ENCODE measurements around the gene HNRNPH2.

HNRNPH2 gene, protein sequence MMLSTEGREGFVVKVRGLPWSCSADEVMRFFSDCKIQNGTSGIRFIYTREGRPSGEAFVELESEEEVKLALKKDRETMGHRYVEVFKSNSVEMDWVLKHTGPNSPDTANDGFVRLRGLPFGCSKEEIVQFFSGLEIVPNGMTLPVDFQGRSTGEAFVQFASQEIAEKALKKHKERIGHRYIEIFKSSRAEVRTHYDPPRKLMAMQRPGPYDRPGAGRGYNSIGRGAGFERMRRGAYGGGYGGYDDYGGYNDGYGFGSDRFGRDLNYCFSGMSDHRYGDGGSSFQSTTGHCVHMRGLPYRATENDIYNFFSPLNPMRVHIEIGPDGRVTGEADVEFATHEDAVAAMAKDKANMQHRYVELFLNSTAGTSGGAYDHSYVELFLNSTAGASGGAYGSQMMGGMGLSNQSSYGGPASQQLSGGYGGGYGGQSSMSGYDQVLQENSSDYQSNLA

DNA sequence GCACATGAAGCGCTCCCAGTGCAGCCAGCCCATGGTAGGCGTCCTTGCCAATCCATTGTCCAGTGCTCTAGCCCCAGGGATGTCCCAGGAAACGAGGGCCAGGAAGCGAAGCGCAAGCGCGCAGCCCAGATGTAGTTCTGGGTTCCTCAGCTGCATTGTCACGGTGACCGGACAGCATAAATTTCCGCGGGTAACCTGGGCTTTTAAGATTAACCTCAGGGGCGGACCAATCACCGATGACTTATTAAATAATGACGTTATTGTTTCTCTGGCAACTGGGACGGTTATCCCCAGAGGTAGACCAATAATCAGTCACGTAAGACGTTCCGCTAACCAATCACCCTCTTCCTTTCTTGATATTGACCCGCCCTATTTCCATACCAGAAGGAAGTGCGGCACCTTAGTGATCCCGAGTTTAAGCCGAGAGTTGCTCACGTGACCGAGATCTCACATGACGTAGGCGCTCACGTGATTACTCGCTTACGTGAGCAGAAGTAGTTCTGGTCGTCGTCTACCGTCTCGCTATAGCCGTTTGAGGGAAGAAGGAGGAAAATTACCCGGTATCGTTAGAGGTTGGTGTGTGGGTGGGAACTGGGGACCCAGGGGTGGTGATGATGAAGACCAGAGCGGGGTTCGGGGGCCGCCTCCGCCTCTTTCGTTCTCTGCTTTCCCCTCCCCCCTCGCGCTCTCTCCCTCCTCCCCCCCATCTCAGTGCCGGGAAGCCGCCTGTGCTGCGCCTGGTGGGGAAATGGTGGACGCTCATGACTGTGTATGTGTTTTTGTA lies at the start of gene HNRNPH2, which contains the start of gene GLA:
HNRNPH2 (plus strand) TSS at position 475 of the 784 bp plus-strand sequence. CDS start 3,767 bp downstream, outside the sequence.
GLA (minus strand) TSS at position 178 of the 784 bp plus-strand sequence; CDS start at position 156, 22 bp downstream.
- H3K9ac ChIP-seq (ENCODE audit: low read length): peak within 1 kb of the TSS; percentile 93
- H3K4me3 ChIP-seq (ENCODE audit: low read depth, low read length): peak within 1 kb of the TSS; percentile 86
- peaks cover 18% of the 10 kb centered on the region for H3K36me3 ChIP-seq (ENCODE audit: control insufficient read depth, insufficient read depth, low read length)
- peak within 1 kb of the TSS; percentile 91 for H3K27ac ChIP-seq (ENCODE audit: low read depth, low read length)
- no peaks in the 10 kb centered on the region for H3K27me3 ChIP-seq (ENCODE audit: control insufficient read depth, insufficient read depth, low read length)
- H3K4me1 ChIP-seq (ENCODE audit: control insufficient read depth, insufficient read depth, low read length): no peaks in the 10 kb centered on the region; the same call in 1 of the 2 replicates
- H3K9me3 ChIP-seq (ENCODE audit: control insufficient read depth, insufficient read depth, low read depth, low read length): no peaks in the 10 kb centered on the region

DNA sequence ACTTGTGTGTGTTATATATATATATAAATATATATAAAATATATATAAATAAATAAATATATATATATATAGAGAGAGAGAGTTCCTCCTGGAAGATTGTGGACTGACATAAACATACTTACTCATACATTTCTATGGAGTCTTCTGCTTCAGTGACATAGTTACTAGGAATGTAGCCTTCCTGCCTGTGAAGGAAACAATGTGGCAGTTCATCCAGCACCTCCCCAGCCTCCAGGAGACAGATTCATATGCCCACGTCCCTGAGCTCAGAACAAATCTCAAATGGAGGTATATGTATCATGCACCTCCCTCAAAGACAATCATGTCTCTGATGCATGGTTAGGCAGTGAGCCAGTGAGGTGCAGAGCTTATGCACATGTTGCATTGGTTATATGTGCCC lies 48.1 kb upstream of the HNRNPH2 start:
- no peaks in the 10 kb centered on the region for H3K9me3 ChIP-seq (ENCODE audit: control insufficient read depth, insufficient read depth, low read depth, low read length)
- H3K4me1 ChIP-seq (ENCODE audit: control insufficient read depth, insufficient read depth, low read length): no peaks in the 10 kb centered on the region
- no peaks in the 10 kb centered on the region for H3K36me3 ChIP-seq (ENCODE audit: control insufficient read depth, insufficient read depth, low read length)
- H3K9ac ChIP-seq (ENCODE audit: low read length): no peak overlapping the region
- no peaks in the 10 kb centered on the region for H3K27me3 ChIP-seq (ENCODE audit: control insufficient read depth, insufficient read depth, low read length)
- no peak overlapping the region for H3K4me3 ChIP-seq (ENCODE audit: low read depth, low read length)
- H3K27ac ChIP-seq (ENCODE audit: low read depth, low read length): no peak overlapping the region

DNA sequence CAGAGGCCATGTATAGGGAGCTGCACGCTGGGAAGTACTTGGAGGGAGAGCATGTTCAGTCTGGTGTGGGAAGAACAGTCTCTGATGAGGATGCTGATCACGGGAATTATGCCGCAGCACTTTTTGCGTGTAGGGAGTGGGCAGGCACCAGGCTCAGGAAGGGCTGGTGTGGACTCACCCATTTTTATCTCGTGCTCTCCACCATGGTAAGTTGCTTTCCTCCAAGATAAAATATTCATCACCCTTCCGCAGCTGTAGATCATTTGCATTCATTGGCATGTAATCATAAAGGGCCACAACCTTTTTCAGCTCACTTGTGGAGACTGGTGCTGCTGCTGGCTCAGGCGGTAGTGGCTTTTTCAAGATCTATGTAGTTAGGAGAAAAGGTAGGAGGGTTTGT lies 47.6 kb upstream of the HNRNPH2 start:
- no peak overlapping the region for H3K4me3 ChIP-seq (ENCODE audit: low read depth, low read length)
- H3K4me1 ChIP-seq (ENCODE audit: control insufficient read depth, insufficient read depth, low read length): no peaks in the 10 kb centered on the region
- no peak overlapping the region for H3K9ac ChIP-seq (ENCODE audit: low read length)
- no peaks in the 10 kb centered on the region for H3K9me3 ChIP-seq (ENCODE audit: control insufficient read depth, insufficient read depth, low read depth, low read length)
- H3K27ac ChIP-seq (ENCODE audit: low read depth, low read length): no peak overlapping the region
- no peaks in the 10 kb centered on the region for H3K36me3 ChIP-seq (ENCODE audit: control insufficient read depth, insufficient read depth, low read length)
- no peaks in the 10 kb centered on the region for H3K27me3 ChIP-seq (ENCODE audit: control insufficient read depth, insufficient read depth, low read length)

DNA sequence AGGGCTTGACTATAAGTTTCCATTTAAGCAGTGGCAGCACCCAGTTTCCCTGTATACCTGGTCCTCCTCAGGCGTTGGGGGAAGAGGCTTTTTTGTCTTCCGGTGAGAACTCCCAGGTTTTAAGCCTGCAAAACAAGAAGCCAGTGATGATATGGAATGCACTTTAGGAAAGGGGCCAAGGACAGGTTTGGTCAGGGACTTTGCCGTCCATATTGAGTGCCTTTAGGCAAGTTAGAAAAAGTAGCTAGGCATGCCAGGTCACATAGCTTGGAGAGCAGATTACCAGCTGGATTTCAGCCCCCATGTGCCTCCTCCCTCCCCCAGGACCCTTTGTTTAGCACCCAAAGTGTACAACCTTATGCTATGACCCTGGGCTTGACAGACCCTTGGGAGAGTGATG lies 45.9 kb upstream of the HNRNPH2 start:
- Histone ChIP-seq H3K9ac (ENCODE audit: low read length) (no peak overlapping the region), H3K4me3 (ENCODE audit: low read depth, low read length) (no peak overlapping the region), H3K36me3 (ENCODE audit: control insufficient read depth, insufficient read depth, low read length) (no peaks in the 10 kb centered on the region), H3K9me3 (ENCODE audit: control insufficient read depth, insufficient read depth, low read depth, low read length) (no peaks in the 10 kb centered on the region), H3K27ac (ENCODE audit: low read depth, low read length) (no peak overlapping the region), H3K27me3 (ENCODE audit: control insufficient read depth, insufficient read depth, low read length) (no peaks in the 10 kb centered on the region), H3K4me1 (ENCODE audit: control insufficient read depth, insufficient read depth, low read length) (no peaks in the 10 kb centered on the region)

DNA sequence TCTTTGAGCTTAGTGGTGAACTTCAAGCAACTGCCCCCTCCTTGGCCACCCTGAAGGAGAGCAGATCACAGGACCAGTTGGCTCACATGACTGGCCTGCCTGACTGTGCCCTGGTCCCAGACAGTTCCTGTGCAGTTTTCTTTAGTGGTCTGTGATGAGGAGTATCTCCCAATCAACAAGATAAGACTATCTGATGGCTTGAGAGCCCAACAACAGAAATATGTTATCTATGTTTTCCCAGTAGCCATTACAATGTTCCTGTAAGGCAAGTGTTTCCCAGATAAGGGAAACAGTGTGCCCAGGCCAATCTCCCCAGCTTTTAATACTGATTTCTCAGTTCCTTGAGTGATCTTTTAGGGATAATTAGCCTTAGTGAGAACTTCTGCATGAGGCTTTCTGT lies 45.3 kb upstream of the HNRNPH2 start:
- Histone ChIP-seq H3K9me3 (ENCODE audit: control insufficient read depth, insufficient read depth, low read depth, low read length) (no peaks in the 10 kb centered on the region), H3K4me1 (ENCODE audit: control insufficient read depth, insufficient read depth, low read length) (no peaks in the 10 kb centered on the region), H3K27ac (ENCODE audit: low read depth, low read length) (no peak overlapping the region), H3K9ac (ENCODE audit: low read length) (no peak overlapping the region), H3K4me3 (ENCODE audit: low read depth, low read length) (no peak overlapping the region), H3K36me3 (ENCODE audit: control insufficient read depth, insufficient read depth, low read length) (no peaks in the 10 kb centered on the region), H3K27me3 (ENCODE audit: control insufficient read depth, insufficient read depth, low read length) (no peaks in the 10 kb centered on the region)

DNA sequence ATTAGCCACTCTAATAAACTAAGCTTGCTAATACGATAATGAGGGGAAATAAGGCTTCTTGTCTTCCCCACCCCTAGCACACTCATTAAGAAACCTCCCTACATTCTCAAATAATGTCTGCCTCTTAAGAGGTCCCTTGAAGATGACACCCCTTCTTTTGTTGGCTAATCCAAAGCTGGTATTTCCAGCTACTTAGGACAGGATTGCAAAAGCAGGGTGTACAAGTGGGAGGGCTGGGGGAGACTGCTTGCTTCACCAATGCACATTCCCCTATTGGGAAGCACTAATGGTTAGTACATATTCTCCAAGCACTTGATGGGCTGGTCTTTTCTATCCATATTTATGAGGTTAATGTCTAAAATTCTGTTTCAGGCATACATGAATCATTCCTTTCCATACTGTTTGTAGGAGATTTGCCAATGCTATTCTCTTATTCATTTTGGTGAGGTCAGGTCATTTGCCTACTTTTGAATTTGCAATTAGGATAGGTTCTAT lies 42.7 kb upstream of the HNRNPH2 start:
- H3K27me3 ChIP-seq (ENCODE audit: control insufficient read depth, insufficient read depth, low read length): no peaks in the 10 kb centered on the region; the same call in 1 of the 2 replicates
- H3K4me3 ChIP-seq (ENCODE audit: low read depth, low read length): no peak overlapping the region
- H3K4me1 ChIP-seq (ENCODE audit: control insufficient read depth, insufficient read depth, low read length): no peaks in the 10 kb centered on the region
- no peak overlapping the region for H3K27ac ChIP-seq (ENCODE audit: low read depth, low read length)
- no peak overlapping the region for H3K9ac ChIP-seq (ENCODE audit: low read length)
- no peaks in the 10 kb centered on the region for H3K36me3 ChIP-seq (ENCODE audit: control insufficient read depth, insufficient read depth, low read length)
- H3K9me3 ChIP-seq (ENCODE audit: control insufficient read depth, insufficient read depth, low read depth, low read length): no peaks in the 10 kb centered on the region

DNA sequence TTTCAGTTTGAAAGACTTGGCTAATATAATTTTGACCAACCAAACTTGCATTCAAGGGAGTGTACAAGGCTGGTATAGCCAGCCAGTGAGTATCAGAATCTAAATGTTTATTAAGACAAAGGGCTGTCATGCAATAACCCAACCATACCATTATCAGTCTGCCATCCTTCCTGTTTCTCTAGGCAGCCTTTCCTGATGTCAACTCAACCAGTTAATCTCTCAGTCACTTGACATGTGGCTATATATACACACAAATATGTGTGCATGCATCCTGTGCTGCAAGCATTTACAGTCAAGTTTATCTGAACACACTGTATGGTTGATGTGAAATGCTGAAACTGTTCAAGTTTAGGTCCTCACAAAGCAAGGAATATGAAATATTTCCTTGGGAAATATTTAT lies 39.2 kb upstream of the HNRNPH2 start:
- Histone ChIP-seq H3K9me3 (ENCODE audit: control insufficient read depth, insufficient read depth, low read depth, low read length) (no peaks in the 10 kb centered on the region), H3K4me1 (ENCODE audit: control insufficient read depth, insufficient read depth, low read length) (no peaks in the 10 kb centered on the region), H3K4me3 (ENCODE audit: low read depth, low read length) (no peak overlapping the region), H3K9ac (ENCODE audit: low read length) (no peak overlapping the region), H3K27me3 (ENCODE audit: control insufficient read depth, insufficient read depth, low read length) (no peaks in the 10 kb centered on the region; the same call in 1 of the 2 replicates), H3K27ac (ENCODE audit: low read depth, low read length) (no peak overlapping the region), H3K36me3 (ENCODE audit: control insufficient read depth, insufficient read depth, low read length) (no peaks in the 10 kb centered on the region)

DNA sequence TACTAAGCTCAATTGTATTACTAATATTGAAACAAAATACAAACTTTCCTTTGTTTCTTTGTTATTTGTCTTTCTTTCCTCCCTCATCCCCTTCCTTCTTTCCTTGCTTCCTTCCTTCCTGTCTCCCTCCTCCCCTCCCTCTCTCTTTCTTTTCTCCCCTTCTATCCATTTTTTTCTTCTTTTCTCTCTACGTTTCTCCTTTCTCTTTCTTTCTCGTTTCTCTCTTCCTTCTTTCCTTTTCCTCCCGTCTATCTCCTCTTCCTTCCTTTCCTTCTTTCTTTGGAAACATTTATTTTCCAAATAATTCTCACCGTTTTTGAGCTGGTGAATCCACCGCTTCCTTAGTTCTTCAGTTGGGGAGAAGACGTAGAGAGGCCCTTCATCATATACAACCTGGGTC lies 38.3 kb upstream of the HNRNPH2 start:
- H3K4me3 ChIP-seq (ENCODE audit: low read depth, low read length): no peak overlapping the region
- no peaks in the 10 kb centered on the region for H3K36me3 ChIP-seq (ENCODE audit: control insufficient read depth, insufficient read depth, low read length)
- H3K27ac ChIP-seq (ENCODE audit: low read depth, low read length): no peak overlapping the region
- no peak overlapping the region for H3K9ac ChIP-seq (ENCODE audit: low read length)
- H3K27me3 ChIP-seq (ENCODE audit: control insufficient read depth, insufficient read depth, low read length): no peaks in the 10 kb centered on the region; the same call in 1 of the 2 replicates
- no peaks in the 10 kb centered on the region for H3K9me3 ChIP-seq (ENCODE audit: control insufficient read depth, insufficient read depth, low read depth, low read length)
- H3K4me1 ChIP-seq (ENCODE audit: control insufficient read depth, insufficient read depth, low read length): no peaks in the 10 kb centered on the region

DNA sequence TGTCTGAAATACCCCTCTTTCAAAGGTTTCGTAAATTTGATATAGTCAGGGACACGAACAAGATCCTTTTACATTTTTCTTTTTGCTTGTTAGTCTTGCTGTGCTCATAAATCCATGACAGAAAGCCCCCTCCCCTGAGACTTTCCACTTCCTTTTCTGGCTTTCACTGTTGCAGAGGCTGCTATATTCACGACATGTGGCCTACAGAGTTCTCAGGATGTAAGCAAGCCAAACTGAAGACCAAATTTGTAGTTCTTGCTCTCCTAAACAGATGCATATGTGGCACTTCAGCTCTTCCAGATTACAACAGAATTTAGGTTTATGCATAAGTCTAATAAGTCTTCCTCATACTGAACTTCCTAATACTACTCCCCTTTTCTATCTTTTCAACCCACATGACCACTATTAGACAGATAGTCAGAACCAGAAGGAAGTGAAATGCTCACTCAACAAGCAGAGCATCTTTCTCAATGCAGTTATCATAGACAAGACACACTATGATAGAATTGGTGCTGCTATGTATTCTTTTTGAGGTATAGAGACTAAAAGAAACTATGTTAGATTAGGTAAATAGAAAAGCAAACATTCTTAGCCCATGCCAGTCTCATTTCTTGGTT lies 37.0 kb upstream of the HNRNPH2 start:
- H3K9ac ChIP-seq (ENCODE audit: low read length): no peak overlapping the region

DNA sequence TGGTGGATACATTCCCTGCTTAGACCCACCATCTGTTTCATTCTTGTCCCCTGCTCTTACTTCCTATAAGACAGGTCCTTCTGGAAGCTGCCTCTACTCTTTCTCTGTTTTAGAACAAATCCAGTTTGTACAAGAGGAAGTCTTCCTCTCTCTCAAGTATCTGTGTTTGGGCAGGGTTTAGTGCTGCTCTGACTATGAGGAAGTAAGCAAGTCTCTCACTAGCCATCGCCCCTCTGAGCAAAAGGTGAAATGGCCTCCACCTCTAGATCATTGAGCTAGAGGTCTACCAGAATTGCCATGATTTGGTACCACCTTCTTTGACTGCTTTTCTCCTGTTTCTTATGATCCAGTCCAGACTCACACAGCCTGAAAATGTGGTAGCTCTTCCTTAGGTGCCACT lies 30.5 kb upstream of the HNRNPH2 start:
- H3K9me3 ChIP-seq (ENCODE audit: control insufficient read depth, insufficient read depth, low read depth, low read length): no peaks in the 10 kb centered on the region
- H3K27me3 ChIP-seq (ENCODE audit: control insufficient read depth, insufficient read depth, low read length): 0 out of 2 replicates have a peak, but pooled peaks cover 4% of the 10 kb centered on the region
- H3K9ac ChIP-seq (ENCODE audit: low read length): no peak overlapping the region
- no peak overlapping the region for H3K4me3 ChIP-seq (ENCODE audit: low read depth, low read length)
- H3K27ac ChIP-seq (ENCODE audit: low read depth, low read length): no peak overlapping the region
- H3K36me3 ChIP-seq (ENCODE audit: control insufficient read depth, insufficient read depth, low read length): no peaks in the 10 kb centered on the region
- H3K4me1 ChIP-seq (ENCODE audit: control insufficient read depth, insufficient read depth, low read length): no peaks in the 10 kb centered on the region

More for the DNA sequence above, 37.0 kb upstream of the HNRNPH2 start:
- H3K9me3 ChIP-seq (ENCODE audit: control insufficient read depth, insufficient read depth, low read depth, low read length): no peaks in the 10 kb centered on the region
- H3K4me3 ChIP-seq (ENCODE audit: low read depth, low read length): no peak overlapping the region
- H3K4me1 ChIP-seq (ENCODE audit: control insufficient read depth, insufficient read depth, low read length): no peaks in the 10 kb centered on the region
- H3K36me3 ChIP-seq (ENCODE audit: control insufficient read depth, insufficient read depth, low read length): no peaks in the 10 kb centered on the region
- H3K27ac ChIP-seq (ENCODE audit: low read depth, low read length): no peak overlapping the region
- peaks cover 4% of the 10 kb centered on the region; the same call in 1 of the 2 replicates for H3K27me3 ChIP-seq (ENCODE audit: control insufficient read depth, insufficient read depth, low read length)
